ENCODE data around the gene RPL7A.
A peak's percentile ranks its signal among the peaks of the same experiment; 100 is the strongest.
"Not testable (repeated sequence)": the region's sequence is repeated elsewhere in the genome, so short reads cannot be mapped to it uniquely, and the experiment has no call there.

Gene RPL7A

GRCh38 chr9:133329306-133330156 is 18.5 kb upstream of the RPL7A start:
- peak; percentile 15 to 48 for DNase-seq

- no peak for DNase-seq
Observed at GRCh38 chr9:133331221-133331620, 16.8 kb upstream of the RPL7A start.

GRCh38 chr9:133331641-133332380 is 16.2 kb upstream of the RPL7A start:
- DNase-seq = no peak

- no peak for DNase-seq
Observed at GRCh38 chr9:133332381-133332730, 15.7 kb upstream of the RPL7A start.

- no peak for DNase-seq
Observed at GRCh38 chr9:133333011-133333410, 15.0 kb upstream of the RPL7A start.

- DNase-seq = no peak
Observed at GRCh38 chr9:133333566-133333965, 14.5 kb upstream of the RPL7A start.

- DNase-seq = peak; percentile 29 to 59
Observed at GRCh38 chr9:133334161-133334560, 13.9 kb upstream of the RPL7A start.

GRCh38 chr9:133334888-133335287 is 13.1 kb upstream of the RPL7A start:
- not testable (repeated sequence) for DNase-seq

- peak; percentile 93 to 95 for DNase-seq
Observed at GRCh38 chr9:133335924-133336811, 11.8 kb upstream of the RPL7A start, which contains the start of gene SURF6. Gene SURF6 (minus strand): TSS chr9:133336188. CDS start chr9:133336132, 56 bp downstream.

- DNase-seq = no peak
Observed at GRCh38 chr9:133339641-133340040, 8.4 kb upstream of the RPL7A start.

GRCh38 chr9:133340256-133340655 is 7.8 kb upstream of the RPL7A start:
- no peak for DNase-seq

GRCh38 chr9:133340916-133341315 is 7.1 kb upstream of the RPL7A start:
- DNase-seq = no peak

GRCh38 chr9:133341369-133342068 is 6.5 kb upstream of the RPL7A start:
- no peak for DNase-seq

- no peak for DNase-seq
Observed at GRCh38 chr9:133342069-133342406, 6.0 kb upstream of the RPL7A start.

GRCh38 chr9:133342570-133342969 is 5.4 kb upstream of the RPL7A start:
- no peak for DNase-seq

- DNase-seq = no peak
Observed at GRCh38 chr9:133344071-133344470, 3.9 kb upstream of the RPL7A start.

GRCh38 chr9:133344979-133345378 is 3.0 kb upstream of the RPL7A start:
- no peak for DNase-seq

GRCh38 chr9:133345596-133345995 is 2.4 kb upstream of the RPL7A start:
- no peak for DNase-seq

GRCh38 chr9:133346021-133346785 is 1.8 kb upstream of the RPL7A start:
- DNase-seq = no peak

- DNase-seq = peak in 1 of 2 experiments; percentile 21
Observed at GRCh38 chr9:133347515-133347984, 468 bp upstream of the RPL7A start.

GRCh38 chr9:133348718-133349573 is 928 bp downstream of the RPL7A start:
- no peak for DNase-seq
